Islet precursor cell (in vitro differentiated cells): ENCODE data around the gene OVOL1.

Source experiments
- DNase-seq: peaks from one replicate; pipeline ENCODE4 v3.0.0-alpha.2; 2018

Gene OVOL1

GRCh38 chr11:65793144-65793581 lies 6.3 kb downstream of the OVOL1 start:
- no peak for DNase-seq

GRCh38 chr11:65793625-65794400 lies 7.0 kb downstream of the OVOL1 start:
- no peak for DNase-seq

- DNase-seq: no peak
Measured at GRCh38 chr11:65794570-65795510, 8.0 kb downstream of the OVOL1 start.

GRCh38 chr11:65796726-65797601 lies 10.1 kb downstream of the OVOL1 start:
- no peak for DNase-seq

- no peak for DNase-seq
Measured at GRCh38 chr11:65797711-65798110, 10.8 kb downstream of the OVOL1 start.

GRCh38 chr11:65798882-65799281 lies 12.0 kb downstream of the OVOL1 start:
- DNase-seq: no peak

- DNase-seq: no peak
Measured at GRCh38 chr11:65801153-65801987, 14.5 kb downstream of the OVOL1 start.

GRCh38 chr11:65802841-65803240 lies 16.0 kb downstream of the OVOL1 start:
- no peak for DNase-seq

- DNase-seq: peak; percentile 60
Measured at GRCh38 chr11:65803797-65804492, 17.1 kb downstream of the OVOL1 start.

GRCh38 chr11:65806979-65807378 lies 20.1 kb downstream of the OVOL1 start:
- no peak for DNase-seq

- DNase-seq: no peak
Measured at GRCh38 chr11:65808744-65809341, 22.0 kb downstream of the OVOL1 start.

- DNase-seq: no peak
Measured at GRCh38 chr11:65809496-65809895, 22.6 kb downstream of the OVOL1 start.

GRCh38 chr11:65810046-65810868 lies 23.4 kb downstream of the OVOL1 start:
- no peak for DNase-seq

GRCh38 chr11:65811764-65812475 lies 25.1 kb downstream of the OVOL1 start:
- peak; percentile 70 for DNase-seq

- DNase-seq: no peak
Measured at GRCh38 chr11:65814131-65814985, 27.5 kb downstream of the OVOL1 start.

GRCh38 chr11:65814986-65815565 lies 28.2 kb downstream of the OVOL1 start:
- peak; percentile 65 for DNase-seq

GRCh38 chr11:65816696-65817095 lies 29.8 kb downstream of the OVOL1 start:
- DNase-seq: no peak
